Fibroblast of the conjunctiva (primary cell): ENCODE results near the gene CCR3.

ENCODE experiments used
- DNase-seq: peaks from one replicate; pipeline ENCODE4 v3.0.0-alpha.2; 2010; ENCODE audit warnings: low read depth

The CCR3 gene

DNA sequence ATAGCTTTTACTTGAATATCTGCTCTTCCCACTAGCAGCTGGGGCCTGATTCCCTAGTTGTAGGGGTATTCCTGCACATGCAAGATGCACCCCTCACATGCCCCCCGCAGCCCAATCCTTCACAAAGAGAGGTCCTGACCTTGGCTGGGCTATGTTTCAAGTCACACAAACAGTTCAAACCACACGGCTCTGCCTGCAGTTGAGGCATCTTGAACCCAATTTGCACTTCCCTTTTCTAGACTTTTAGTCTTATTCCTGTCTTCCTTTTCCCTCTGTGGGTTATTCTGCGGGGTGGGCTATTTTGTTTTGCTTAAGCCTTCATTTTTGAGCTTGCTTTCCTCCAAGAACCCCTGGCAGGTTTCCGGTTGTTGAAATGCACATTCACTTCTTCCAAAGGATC is 20.9 kb upstream of the CCR3 start:
- DNase-seq: no peak

- DNase-seq: no peak
Observed at GRCh38 chr3:46221938-46222337, 20.3 kb upstream of the CCR3 start.

DNA sequence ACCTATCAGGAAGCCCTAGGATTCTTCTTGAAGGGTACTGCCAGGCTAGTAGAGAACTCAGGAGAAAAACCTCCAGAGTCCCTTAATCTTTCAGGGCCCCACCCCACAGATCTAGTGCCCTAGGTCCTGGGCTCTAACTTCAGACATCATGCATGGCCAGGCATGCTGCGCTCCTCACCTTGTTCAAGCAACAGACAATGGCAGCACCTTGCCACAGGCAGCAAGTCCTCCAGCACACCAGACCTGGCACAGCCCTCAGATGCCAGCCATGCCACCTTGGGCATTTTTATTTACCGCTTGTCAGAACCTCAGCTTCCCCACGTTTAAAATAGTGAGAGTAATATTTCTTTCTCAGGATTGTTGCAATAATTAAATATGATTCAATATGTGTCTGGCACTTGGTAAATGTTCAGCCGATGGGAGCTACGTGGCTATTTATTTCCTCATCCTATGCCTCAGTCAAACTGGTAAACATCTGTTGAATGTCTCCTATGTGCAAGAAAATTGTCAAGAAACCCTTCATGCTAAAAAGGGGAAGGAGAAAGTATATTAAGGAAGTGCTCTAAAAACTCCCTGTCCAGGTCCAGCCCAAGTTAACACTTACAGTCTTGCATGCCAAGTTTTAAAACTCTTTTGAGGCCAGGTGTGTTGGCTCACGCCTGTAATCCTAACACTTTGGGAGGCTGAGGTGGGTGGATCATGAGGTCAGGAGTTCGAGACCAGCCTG is 19.7 kb upstream of the CCR3 start:
- no peak for DNase-seq

- peak; percentile 62 for DNase-seq
Observed at GRCh38 chr3:46228260-46229242, 13.7 kb upstream of the CCR3 start.

- no peak for DNase-seq
Observed at GRCh38 chr3:46231323-46231722, 10.9 kb upstream of the CCR3 start.

DNA sequence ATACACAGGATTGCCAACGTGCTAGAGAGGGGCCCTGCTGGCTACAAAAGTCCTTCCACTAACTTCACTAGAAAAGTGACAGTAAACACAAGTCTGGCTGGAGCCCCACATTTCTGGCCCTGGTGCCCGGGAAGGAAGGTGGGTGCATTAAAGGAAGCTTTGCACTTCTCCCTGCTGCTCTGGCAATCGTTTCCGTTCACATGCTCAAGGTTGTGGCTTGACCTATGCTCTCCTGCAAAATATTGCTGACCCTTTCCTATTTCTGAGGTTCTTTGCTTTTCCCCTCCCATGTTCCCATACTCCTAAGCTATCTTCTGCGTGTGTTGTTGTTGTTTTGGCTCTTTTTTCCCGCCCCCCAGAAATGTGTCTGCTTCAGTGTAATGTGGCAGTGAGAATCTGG is 9.1 kb upstream of the CCR3 start:
- no peak for DNase-seq

DNA sequence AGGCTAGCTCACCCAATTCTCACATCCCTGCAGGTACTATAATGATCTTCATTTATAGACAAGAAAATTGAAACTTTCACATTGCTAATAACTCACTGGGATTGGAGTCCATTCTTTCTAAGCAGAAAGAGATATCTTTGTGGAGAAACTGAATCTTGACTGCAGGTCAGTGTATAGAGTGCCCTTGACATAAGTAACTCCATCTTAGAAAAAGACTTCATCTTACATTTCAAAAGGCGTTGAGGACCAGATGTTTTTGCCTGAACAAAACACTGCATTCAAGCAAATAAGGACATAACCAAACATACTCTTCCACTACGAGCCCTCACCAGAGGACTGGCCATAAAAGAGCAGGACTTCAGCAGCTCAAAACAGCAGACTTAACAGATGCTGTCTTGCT is 6.8 kb upstream of the CCR3 start:
- no peak for DNase-seq

- DNase-seq: no peak
Observed at GRCh38 chr3:46236294-46237054, 5.8 kb upstream of the CCR3 start.

GRCh38 chr3:46238386-46238785 is 3.9 kb upstream of the CCR3 start:
- DNase-seq: no peak

DNA sequence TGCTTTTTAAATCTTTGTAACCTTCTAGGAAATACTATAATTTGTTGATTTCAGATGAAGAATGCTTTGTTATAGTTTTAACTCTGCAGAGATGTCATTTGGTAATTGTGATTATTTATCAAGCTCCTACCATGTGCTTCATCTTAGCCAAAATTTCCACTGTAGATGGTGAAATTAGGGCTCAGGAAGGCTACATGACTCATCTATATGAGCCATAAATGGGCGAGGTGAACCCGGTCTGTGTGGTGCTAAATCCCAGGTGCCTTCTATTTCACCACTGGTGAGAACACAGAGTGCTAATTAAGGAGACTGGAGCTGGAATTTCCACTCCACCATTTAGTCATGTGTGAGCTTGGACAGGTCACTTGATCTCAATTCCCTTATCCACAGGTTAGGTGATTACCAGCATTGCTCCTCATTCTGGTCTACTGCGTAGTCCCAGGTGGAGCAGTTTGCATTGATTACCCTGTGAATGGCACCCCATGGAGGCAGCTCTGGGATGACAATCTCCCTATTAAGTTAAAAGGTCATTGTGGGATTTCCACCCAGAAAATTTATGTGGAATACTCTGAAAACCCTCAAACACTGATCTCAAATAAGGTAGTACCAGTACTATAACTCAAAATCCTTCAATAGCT is 2.8 kb upstream of the CCR3 start:
- no peak for DNase-seq

DNA sequence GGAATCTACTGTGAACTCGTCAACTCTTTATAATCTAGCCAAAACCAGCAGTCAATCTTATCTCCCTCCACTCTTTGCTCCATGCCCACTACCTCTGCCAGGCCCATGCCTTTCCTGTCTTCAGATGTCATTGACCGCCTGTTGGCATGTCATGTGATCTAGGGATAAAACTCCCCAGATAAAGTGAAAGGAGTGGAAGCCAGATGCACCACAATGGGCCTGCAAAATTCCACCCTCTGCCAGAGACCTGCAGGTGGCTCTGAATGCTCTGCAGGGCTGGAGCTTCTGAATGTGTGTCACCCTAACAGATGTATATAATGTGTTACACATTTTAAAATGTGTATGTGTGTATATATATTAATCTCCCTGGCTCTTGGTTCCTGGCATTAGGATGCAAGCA is 2.3 kb upstream of the CCR3 start:
- no peak for DNase-seq

GRCh38 chr3:46243560-46243959 is 1.3 kb downstream of the CCR3 start:
- no peak for DNase-seq

GRCh38 chr3:46245146-46245545 is 2.9 kb downstream of the CCR3 start:
- no peak for DNase-seq

DNA sequence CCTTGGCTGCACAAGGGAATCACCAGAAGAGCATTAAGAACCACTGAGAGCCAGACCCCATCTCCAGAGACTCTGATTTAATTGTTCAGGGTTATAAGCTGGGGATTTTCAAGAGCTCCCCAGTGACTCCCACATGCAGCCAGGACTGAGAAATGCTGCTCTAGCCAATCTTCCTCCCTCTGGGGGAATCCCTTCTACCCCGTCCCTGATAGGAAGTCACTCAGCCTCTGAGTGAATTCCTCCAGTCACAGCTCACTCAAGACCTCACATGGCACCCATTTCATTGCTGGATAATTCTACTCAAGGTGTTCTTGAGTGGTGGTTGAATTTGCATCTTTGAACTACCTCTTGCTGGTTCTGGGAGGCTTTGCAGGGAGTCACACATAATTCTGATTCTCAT is 10.7 kb downstream of the CCR3 start:
- DNase-seq: no peak

DNA sequence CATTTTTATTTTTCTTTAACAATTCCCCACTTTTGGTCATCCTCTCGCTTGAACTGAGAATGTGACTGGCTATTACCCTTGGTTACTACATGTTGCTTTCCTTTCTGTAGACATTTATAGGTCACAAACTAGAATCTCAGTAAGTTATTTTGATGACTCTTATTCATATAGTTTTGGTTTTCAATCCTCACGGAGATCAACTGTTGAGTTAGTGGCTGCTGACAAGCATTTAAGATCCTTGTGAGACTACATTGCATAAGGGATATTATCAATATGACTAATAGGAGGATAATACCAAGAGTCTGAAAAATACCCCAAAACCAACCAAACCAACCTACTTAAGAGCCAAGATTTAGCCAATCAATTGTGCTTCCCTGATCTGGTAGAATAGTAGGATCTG is 16.3 kb downstream of the CCR3 start:
- DNase-seq: no peak

DNA sequence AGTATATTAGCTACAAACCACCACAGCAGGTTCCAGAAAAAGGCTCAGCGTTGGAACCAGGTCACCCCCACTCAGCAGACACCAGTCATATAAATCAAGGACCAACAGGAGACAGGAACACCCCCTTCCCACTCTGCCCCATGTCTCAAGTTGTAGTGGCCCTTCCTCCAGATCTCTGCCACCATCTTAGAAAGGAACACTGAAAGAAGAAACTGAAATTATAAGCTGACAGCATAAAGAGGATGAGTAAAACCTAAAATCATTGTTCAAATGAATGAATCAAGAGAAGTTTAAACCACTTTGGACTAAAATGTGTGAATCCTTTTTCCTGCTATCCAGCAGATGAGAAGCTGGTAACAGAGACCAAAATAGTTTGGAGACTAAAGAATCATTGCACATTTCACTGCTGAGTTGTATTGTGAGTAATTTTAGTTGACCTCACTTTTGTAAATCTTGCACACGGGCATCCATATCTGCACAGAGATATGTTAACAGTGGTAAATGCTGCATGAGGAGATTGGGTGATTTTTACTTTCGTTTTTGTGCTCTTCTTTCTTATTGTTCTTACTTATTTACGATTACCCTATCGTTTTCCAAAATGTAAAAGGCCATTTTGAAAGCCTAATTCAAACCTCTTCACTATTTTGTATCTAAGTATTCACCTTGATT is 19.8 kb downstream of the CCR3 start:
- DNase-seq: no peak

GRCh38 chr3:46264002-46264401 is 21.7 kb downstream of the CCR3 start:
- no peak for DNase-seq

DNA sequence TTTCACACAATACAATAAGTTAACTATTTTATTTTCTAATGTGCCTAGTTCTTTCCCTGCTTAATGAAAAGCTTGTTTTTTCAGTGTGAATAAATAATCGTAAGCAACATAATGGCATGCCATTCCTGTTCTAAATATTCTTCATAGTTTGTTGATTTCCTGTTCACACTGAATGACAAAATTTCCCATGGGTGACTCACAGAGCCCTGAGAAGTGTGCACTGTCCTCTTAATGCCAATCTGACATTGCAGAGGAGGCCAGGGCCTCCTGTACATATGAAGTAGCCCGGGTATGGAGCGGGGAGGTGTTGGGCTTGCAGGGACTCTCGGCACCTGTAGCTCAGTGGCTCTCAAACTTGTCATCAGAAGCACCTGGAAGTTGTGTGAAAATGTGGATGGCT is 24.3 kb downstream of the CCR3 start:
- DNase-seq: no peak

DNA sequence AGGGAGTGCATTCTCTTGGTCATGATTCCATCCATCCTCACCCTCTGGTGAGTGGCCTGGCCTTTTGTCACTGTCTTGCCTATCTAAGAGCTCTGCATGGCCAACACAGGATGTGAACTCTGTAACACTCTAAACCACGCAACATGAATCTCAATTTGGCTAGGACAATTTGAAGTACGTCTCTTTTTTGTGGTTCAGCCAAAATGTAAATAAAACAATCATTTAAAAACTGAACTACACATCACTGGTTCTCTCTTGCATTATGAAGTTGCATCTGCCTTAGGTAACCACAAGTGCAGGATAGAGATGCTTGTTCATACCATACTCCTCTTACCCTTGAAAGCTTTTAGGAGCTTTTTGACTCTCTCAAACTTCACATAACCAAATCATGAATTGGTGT is 27.3 kb downstream of the CCR3 start:
- no peak for DNase-seq

DNA sequence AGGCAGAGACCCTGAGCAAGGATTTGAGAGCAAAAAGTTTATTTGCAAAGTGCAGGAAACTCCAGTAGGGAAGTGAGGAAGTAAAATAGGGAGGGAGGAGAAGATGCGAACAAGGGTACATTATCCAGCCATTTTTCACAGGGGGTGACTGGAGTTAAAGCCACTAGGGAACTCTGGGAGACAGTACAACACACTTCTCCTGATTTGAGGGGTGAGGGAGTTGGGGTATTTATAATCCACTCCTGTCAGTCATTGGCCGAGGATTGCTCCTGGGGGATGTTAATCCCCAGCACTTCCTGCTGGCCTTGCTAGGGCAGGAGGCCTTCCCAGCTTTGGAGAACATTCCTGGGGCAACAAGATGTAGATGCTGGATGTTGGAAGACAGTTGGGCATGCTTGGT is 28.2 kb downstream of the CCR3 start:
- no peak for DNase-seq

GRCh38 chr3:46271209-46271745 is 29.0 kb downstream of the CCR3 start:
- no peak for DNase-seq
